Non-pigmented ciliary epithelial cell (primary cell): Measurements from ENCODE around the gene PKHD1.
"Not testable (repeated sequence)": the region's sequence is repeated elsewhere in the genome, so short reads cannot be mapped to it uniquely, and the experiment has no call there.

ENCODE experiments used
- DNase-seq: peaks from one replicate; pipeline ENCODE4 v3.0.0-alpha.2; 2010; ENCODE audit warnings: low read depth

Gene PKHD1

GRCh38 chr6:51989789-51990188 lies 97.6 kb downstream of the PKHD1 start:
- DNase-seq: no peak

GRCh38 chr6:51986864-51987263 lies 100.5 kb downstream of the PKHD1 start:
- DNase-seq: no peak

- DNase-seq: no peak
Measured at GRCh38 chr6:51983564-51983963, 103.8 kb downstream of the PKHD1 start.

- not testable (repeated sequence) for DNase-seq
Measured at GRCh38 chr6:51982695-51983094, 104.7 kb downstream of the PKHD1 start.

DNA sequence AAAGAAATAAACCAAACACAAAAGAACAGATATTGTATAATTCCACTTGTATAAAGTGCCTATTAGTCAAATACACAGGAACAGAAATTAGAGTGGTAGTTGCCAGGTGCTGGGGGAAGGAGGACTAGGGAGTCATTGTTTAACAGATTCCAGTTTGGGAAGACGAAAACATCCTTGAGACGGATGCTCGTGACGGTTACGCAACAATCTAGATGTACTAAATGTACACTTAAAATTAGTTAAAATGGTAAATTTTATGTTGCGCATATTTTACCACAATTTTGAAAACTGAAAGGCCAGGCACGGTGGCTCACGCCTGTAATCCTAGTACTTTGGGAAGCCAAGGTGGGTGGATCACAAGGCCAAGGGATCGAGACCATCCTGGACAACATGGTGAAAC lies 111.0 kb downstream of the PKHD1 start:
- no peak for DNase-seq

DNA sequence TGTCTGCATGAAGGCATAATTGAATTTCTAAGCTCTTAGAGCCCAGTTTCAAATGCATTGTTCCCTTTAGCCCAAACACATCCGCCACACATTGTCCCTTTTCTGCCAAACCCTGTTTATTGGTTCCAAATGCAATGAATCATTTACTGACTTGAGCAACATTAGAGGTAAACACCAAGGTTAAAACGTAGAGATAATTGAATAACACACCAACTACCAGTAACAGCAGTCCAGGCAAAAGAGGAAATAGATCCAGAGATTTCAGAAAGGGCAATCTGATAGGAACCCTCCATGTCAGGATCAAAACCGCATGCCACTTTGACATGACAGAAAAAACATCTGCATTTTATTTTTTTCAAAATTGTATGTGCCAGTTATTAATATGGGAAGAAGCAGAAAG lies 114.8 kb downstream of the PKHD1 start:
- DNase-seq: no peak

- no peak for DNase-seq
Measured at GRCh38 chr6:51968265-51968664, 119.1 kb downstream of the PKHD1 start.

DNA sequence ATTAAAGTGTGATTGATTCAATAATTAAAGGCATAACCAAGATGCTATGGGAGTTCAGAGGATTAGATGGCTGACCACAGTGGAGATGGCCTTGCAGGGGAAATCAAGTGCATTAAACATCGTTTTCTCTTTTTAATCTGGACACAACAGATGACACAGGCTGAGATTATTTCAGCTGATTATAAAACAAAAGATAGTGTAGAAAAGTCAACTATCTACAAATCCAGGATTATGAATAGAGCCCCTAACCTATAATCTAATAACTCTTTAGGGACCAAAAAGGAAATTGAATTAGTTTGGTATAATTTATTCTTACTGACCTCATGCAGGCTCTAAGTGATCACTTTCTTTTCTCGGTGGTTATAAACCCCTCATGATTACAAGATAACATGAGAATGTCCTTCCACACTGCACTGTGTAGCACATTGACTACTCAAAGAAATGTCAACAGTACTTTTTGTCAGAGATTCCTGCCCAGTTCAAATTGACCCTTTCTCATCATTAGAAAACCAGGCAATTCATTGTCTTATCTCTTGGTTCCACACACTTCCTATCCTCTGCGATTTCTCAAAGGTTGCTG lies 122.1 kb downstream of the PKHD1 start:
- no peak for DNase-seq

GRCh38 chr6:51963980-51964379 lies 123.4 kb downstream of the PKHD1 start:
- DNase-seq: no peak

- DNase-seq: no peak
Measured at GRCh38 chr6:51962354-51962753, 125.1 kb downstream of the PKHD1 start.

- no peak for DNase-seq
Measured at GRCh38 chr6:51960419-51960818, 127.0 kb downstream of the PKHD1 start.

- DNase-seq: peak; percentile 36
Measured at GRCh38 chr6:51959744-51960383, 127.5 kb downstream of the PKHD1 start.

GRCh38 chr6:51954681-51955080 lies 132.7 kb downstream of the PKHD1 start:
- DNase-seq: no peak

- DNase-seq: no peak
Measured at GRCh38 chr6:51953246-51953645, 134.2 kb downstream of the PKHD1 start.

DNA sequence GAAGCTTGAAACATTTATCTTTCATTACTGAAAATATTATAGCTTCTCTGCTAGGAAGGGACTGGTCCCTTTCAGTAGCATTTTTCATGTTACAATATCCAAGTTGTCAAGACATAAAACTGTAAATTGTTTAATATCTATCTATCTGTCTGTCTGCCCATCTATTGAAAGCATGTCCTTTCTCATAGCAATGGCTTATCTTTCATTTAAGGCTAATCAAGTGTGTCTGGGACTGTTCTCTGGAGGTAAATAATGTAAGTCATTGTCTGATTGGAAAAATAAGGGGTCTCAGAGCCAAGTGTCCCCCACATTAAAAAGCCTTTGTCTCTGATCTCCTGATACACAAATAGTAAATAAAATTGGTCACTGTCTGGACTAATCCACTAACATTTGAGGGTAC lies 135.5 kb downstream of the PKHD1 start:
- no peak for DNase-seq

- DNase-seq: no peak
Measured at GRCh38 chr6:51949526-51949925, 137.9 kb downstream of the PKHD1 start.

DNA sequence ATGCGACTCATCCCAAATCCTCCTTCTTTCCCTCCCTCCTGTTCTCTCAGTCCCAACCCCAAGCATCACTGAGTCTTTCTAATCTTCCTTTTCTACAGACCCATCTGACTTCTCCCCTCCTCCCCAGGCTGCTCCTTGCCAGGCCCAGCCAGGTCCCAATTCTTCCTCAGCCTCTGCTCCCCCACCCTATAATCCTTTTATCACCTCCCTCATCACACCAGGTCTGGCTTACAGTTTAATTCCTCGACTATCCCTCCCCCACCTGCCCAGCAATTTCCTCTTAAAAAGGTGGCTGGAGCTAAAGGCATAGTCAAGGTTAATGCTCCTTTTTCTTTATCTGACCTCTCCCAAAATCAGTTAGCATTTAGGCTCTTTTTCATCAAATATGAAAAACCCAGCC lies 147.7 kb downstream of the PKHD1 start:
- DNase-seq: not testable (repeated sequence)

- no peak for DNase-seq
Measured at GRCh38 chr6:51936531-51937290, 150.7 kb downstream of the PKHD1 start.

- DNase-seq: no peak
Measured at GRCh38 chr6:51934098-51934497, 153.3 kb downstream of the PKHD1 start.

DNA sequence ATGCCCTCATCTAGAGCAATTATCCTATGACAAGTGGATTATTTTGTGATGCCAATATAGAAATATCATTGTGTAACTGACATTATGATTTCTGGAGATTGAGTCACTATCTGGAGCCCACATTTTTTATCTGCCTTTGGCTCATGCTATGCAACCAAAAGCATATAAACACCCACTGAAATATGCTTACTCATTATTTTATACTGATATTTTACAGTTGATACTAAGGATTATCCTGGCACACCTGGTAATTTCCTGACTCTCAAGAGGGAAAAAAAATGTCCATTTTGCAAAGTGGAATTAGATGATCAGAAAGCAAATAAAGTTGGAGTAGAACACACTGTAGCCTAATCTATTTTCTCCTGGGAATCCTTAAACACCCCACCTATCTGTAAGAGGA lies 154.5 kb downstream of the PKHD1 start:
- no peak for DNase-seq

GRCh38 chr6:51930602-51931001 lies 156.8 kb downstream of the PKHD1 start:
- DNase-seq: no peak

DNA sequence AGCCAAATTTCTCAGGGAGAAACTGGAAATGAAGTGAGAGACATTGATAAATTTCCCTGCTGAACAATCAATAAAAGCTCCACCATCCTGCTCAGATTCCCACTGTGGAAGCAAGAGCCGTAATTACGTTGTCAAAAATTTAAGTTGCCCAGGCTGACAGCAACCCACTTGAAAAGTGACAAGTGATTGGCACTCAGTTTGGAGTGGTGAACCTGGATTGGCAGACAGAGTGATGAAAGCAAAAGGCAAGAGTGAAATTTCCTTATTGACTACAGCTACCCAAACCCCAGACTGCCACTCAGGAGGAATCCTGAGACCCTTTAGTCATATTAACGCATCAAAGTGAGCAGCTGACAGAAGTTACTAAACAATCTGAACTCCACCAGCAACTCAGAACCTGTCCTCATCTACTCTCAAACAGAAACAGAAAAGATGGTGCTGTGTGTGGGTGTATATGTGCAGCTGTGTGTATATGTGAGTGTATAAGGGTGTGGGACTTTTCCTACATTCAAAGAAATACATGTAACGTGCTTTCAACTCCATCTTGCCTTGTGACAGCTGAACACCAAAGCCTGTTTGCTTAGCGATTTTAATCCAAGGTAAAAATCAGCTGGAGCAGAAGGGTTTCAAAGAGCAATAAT lies 157.4 kb downstream of the PKHD1 start:
- DNase-seq: no peak

DNA sequence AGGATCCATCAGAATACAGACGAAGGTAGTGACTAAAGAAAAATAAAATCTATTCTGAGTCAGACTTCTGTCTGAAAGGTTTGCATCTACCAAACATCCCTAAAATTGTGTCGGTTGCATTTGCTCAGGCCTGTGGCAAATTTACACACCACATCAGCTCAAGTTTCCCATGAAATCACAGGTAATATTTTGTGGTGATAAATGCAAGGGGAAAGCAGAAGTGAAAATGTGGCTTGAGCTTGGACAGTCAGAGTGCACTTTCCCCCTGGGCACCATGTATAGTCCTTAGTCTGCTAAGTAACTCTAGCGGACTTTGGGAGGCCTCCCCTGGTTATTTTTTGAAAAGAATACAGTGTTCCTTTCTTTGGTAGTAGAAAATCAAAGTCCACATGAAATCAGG lies 159.1 kb downstream of the PKHD1 start:
- no peak for DNase-seq
